NK-92 treated with Interleukin-12 subunit alpha and Interleukin-12 subunit beta, amount 100 ng/mL, for 24 hours (cell line): ENCODE results near the gene GALNT17.
"Not testable (repeated sequence)": the region's sequence is repeated elsewhere in the genome, so short reads cannot be mapped to it uniquely, and the experiment has no call there.

ENCODE experiments used
- DNase-seq: peaks from one replicate; lab custom pipeline; 2025; lab: John Stamatoyannopoulos, UW

Gene GALNT17

DNA sequence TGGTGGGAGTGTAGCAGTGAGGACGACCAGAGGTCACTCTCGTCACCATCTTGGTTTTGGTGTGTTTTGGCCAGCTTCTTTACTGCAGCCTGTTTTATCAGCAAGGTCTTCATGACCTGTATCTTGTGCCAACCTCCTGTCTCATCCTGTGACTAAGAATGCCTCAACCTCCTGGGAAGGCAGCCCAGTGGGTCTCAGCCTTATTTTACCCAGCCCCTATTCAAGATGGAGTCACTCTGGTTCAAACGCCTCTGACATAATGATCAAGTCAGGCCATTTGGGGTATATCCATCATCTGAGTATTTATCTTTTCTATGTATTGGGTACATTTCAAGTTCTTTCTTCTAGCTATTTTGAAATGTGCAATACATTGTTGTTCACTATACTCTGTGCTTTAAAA, 503.9 kb downstream of the GALNT17 start:
- not testable (repeated sequence) for DNase-seq

DNA sequence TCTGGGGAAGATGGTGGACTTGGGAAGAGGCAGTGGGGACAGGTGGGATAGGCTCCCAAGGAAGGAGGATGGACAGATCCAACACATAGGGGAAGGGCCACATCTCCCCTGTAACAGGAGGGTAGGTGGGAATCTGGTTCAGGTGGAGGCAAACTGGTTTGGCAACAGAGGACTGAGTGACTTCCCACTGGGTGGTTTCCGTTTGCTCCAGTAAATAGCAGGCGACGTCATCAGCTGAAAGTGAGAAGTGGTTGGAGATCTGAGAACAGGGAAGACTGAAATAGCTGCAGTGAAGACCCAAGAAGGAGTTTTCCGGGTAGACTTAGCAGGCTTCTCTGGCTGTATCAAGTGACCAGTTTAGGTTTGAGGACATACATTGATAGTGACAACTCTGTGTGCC, 504.4 kb downstream of the GALNT17 start:
- DNase-seq: no peak

DNA sequence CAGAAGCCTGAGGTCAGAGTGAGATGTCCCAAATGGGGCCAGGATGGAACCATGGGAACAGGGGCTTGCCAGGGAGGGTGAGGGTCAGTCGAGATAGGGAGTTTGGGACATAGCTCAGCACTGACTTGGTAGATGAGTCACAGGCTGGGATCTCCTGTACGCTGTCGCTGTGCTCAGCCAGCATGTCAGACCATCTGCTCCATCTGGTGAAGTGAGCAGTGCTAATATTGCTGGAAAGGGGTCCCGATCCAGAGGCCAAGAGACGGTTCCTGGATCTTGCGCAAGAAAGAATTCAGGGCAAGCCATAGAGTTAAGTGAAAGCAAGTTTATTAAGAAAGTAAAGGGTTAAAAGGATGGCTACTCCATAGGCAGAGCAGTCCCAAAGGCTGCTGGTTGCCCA, 505.6 kb downstream of the GALNT17 start:
- no peak for DNase-seq

DNA sequence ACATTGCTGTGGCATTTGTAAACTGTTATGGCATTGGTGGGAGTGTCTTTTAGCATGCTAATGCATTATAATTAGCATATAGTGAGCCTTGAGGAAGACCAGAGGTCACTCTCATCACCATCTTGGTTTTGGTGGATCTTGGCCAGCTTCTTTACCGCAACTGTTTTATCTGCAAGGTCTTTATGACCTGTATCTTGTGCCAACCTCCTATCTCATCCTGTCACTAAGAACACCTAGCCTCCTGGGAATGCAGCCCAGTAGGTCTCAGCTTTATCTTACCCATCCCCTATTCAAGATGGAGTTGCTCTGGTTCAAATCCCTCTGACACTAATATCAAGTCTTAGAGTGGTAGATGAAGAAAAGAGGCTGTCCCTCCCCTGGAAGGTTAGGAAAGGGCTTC, 506.2 kb downstream of the GALNT17 start:
- no peak for DNase-seq

DNA sequence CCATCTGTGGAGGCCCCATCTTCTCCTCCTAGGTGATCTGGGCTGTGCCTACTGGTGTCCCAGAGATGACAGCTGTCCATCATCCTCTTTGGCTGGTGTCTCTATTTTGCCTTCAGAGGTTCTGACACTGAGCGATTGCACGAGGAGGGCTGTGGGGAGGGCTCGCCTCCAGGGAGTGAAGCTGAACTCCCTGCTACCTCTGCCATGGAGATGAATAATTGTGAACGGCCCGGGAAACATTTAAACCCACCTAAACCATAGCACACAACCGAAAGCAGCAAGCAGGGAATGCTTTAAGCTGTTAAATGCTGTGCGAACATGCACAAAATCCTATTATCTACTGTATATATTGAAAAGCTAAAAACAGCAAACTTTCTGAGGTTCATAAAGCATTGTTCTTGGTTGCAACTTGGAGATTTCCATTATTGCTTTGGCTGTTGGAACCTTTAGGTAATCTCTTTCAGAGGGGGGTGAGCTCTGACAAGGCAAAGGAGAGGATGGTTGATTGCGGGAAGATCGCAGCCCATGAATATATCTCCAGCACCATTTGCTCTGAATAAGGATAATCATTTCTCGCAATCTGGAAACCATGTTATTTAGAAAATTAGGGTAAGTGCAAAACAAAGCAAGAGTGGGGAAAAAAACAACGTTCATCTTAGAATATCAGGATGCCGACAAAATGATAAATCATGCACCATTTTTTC, 507.6 kb downstream of the GALNT17 start:
- DNase-seq: no peak

DNA sequence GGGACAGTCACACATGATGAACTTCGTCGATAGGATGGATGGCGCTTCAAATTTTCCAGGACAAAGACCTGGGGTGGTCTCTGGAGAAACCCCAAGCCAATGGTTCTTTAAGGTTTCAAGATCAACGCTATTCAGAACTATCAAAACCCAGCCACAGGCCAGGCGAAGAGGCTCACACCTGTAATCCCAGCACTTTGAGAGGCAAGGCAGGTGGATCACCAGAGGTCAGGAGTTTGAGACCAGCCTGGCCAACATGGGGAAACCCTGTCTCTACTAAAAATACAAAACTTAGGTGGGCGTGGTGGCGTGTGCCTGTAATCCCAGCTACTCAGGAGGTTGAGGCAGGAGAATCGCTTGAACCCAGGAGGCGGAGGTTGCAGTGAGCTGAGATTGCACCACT, 511.1 kb downstream of the GALNT17 start:
- DNase-seq: not testable (repeated sequence)

DNA sequence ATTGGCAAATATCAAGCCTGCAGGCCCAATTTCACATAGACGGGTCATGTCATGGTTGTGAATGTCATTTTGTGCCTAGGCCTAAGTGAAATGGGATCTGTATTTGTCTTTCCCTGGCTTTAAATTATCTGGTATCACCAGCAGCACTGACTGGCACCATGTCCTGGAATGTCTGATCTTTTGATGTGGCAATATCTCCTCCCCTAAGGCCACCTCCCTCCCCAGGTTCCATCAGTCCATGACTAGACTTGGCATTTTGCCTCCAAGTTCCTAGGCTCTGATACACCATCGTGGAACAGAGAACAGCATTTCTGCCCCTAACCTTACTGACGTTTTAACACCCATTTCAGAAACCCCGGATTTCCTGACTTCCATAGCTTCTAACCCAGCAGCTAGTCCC, 513.9 kb downstream of the GALNT17 start:
- no peak for DNase-seq

DNA sequence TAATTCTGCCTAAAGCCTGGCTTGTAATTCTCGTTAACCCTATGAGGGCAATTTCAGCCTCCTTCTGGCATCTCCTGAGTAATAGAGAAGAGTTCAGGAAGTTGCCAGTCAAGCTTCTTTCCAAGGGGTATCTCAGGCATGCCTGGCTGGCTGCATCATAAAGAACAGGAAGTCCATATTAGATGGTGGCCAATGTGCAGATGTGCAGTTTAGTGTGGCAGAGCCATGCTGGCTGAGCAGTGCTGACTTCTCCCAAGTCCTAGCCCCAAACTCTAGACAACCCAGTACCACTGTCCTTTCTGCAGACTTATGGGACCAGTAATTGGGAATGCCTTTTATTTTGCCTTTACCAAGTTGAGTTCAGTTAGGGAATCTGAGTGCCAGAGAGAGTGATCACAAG, 517.9 kb downstream of the GALNT17 start:
- DNase-seq: no peak

DNA sequence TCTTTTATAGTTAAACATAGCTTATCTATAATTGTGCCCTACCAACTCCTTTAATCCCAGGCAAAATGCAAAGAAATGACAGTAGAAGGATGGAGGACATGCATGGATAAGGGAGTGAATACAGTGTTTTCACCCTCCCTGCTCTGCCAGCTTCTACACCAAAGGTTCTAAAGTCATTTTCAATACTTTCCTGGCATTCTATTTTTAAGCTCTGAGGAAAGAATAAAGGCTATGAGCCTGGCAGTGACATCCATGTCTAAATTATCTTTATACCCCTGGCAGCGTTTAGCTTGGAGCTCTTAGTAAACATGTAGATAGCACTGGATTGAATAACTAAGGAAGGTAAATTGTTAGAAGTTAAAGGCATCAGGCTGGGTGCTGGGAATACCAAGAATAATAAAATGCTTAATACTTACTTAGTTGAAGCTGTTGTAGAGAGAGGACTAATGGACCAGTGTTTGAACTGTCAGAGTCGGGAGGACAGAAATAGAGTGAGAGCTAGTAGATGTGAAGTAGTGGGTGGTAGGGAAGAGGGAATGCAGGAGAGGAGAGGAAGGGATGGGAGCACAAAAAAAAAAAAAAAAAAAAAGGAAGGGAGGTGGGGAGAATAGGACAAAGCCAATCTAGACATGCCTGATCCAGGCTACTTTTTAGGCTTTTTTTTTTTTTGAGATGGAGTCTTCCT, 518.9 kb downstream of the GALNT17 start:
- no peak for DNase-seq

DNA sequence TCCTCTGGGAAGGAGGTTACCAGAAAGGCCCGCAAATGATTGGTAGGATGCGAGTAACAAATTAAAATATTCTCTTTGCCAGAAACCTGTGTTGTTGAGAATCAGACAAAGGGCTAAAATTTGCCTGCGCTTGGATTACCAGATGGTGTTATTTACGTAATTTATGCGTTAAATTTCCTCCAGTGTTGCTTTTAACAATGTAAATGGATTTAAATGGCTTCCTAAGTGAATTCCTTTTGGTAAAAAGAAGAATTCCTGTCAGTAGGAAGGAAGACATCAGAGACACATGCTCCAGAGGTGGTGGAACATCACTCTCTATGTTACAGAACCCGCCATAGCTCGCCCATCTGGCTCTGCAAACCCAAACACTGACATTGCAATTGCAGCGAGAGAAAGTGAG, 520.6 kb downstream of the GALNT17 start:
- no peak for DNase-seq

DNA sequence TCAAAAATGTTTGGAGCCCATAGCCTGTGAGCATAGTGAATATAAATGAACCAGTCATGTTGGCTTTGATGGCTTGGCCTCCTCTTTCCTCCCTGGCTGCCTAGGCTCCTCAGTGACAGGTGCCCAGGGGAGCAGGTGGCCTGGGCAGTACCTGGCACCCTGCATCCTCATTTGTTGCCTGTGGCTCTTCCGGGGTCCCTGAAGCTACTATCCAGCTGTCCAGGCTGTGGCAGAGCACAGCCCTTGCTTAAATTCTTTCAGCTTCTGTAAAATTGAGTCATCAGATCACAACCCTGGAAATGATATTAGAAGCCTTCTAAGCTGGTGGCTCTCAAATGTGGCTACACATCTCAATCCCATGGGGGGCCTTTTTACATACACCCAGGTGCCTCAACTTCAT, 525.4 kb downstream of the GALNT17 start:
- DNase-seq: no peak

DNA sequence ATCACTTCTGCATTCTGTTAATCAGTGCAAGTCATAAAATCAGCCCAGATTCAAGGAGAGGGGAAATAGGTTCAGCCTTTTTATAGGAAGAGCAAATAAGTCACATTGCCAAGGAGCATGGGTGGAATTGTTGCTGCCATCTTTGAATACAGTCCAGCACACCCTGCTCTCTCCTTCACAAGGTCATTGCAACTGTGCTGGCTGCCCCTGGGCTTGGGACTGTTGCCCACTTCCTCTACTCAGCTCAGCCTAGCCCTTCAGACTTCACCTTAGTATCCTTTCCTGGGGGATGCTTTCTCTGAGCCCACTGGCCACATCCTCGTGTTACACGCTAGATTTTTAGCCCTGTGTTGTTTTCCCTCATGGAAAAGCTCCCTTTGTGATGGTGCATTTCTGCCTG, 527.7 kb downstream of the GALNT17 start:
- DNase-seq: no peak

DNA sequence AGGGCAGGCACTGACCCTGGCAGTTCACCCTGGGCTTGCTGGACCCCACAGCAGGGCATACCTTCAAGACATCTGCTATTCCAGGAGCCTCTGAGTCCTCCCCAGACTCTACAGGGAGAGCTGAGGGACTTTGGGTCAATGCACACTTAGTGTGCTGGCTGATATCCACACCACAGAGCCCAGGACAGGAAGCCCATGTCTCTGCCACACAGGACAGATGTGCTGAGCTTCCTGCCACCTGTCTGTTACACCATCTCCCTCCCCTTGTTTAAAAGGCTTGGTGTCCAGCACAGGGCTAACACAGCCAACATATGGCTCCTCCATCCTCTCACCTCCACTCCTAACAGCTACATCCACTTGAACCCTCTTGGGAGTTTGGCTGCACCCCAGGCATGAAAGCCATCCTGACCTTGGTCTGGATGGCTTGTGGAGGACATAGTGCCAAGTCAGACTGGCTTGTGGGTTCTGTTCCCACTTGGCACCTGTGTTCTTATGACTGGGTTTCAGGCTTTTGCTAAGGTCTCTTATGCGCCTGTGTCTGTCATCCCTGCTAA, 529.8 kb downstream of the GALNT17 start:
- DNase-seq: no peak

DNA sequence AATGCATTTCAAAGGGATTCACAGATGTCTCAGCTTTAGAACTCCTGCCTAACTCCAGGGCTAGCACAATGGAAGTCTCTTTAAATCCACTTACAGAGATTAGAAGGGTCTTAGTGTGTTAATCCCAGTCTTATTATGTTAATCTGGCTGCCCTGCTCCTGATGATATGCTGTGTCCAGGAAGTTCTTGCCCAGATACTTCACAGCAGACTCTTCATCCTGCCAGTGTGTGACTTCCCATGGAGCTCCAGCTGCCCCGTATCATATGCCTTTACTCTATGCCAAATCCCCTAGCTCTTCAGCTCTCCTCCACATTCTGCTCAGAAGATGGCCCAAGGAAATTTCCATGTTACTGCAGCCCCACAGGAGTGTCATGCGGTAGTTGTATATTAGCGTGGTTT, 533.8 kb downstream of the GALNT17 start:
- no peak for DNase-seq

DNA sequence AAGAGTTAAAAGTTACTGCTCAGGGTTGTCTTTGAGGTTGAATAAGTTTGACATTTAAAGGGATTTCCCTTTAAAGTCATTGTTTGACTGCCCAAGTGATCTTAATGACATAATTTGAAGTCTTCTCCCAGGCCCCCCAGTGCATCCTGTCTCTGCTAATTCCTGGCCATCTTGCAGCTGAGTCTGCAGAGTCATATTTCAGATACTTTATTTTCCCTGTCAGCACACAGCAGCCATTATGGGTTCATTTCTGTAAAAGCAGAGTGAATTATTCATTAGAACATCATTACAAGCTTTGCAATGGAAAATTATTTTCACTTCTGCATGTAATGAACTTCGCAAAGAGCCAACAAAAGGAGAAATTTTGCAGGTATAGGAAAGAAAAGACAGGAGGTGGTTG, 536.6 kb downstream of the GALNT17 start:
- DNase-seq: no peak

DNA sequence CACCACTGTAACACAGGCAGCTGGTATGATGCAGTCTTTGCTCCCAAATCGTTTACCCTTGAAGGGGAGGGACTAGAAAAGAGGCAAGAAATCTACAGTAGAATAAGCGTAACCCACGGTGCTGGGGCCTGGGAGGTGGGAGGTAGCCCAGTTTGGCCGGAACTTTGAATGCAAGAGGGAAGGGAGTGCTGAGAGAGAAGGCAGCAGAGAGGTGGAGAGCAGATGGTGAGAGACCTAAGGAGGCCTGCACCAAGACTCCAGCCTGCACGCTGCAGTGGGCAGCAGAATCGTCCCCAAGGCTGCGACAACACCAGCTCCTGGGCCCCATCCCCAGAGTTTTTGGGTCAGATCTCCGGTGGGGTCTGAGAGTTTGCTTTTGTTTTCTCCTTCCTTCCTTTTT, 547.5 kb downstream of the GALNT17 start:
- no peak for DNase-seq

DNA sequence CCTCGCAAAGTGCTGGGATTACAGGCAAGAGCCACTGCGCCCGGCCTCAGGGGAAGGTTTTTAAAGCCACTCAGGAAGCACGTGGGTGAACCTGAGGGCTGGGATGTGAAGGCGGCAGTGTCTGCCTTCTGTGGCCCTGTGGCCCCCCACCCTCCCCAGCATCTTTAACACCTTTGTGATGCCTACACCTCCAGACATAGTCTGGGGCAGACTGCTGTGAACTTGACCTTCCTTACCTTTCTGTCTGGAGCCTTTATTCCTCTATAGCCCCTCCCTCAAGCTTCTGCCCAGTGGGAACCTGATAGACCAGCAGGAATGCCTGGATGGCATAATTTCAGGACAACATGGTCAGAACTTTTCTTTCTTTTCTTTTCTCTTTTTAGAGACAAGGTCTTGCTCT, 550.2 kb downstream of the GALNT17 start:
- no peak for DNase-seq

DNA sequence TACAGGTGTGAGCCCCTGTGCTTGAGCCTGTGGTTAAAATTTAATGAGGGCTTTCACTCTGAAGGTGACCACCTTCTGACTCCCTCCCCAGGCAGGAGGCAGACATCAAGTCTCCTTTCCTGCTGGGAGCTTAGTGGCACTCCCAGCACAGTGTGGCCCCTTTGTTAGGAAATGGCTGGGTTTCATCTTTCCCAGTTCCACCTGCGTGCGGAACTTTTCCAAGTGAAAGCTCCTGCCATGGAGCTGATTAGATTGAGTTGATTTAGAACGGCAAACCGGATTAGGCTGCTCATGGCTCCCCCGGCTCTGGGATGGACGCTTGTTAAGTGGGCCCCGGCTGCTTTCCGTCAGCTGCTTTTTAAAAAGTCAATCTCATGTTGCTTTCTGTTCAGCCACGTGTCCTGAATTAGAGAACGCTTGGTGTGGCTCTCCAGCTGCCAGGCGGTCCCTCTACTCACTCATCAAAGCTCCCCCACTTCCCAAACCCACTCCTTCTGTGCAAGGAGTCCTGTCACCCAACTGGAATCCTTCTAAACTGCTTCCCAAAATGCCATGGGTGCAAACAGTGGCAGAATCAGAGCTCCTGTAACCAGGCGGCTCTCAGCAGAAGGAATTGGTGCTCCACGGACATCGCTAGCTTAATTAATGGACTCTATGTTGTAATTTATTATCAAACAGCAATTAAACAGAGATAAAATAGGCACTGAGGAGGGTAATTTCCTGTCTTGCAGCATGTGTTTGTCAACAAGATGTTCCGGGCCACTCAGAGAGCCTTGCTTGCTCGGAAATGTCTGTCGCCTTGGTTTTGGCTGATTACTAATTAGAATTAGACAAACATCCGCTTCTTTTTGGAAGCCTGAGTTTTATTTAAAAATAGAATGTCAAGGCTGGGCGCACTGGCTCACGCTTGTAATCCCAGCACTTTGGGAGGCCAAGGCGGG, 551.2 kb downstream of the GALNT17 start:
- DNase-seq: no peak

DNA sequence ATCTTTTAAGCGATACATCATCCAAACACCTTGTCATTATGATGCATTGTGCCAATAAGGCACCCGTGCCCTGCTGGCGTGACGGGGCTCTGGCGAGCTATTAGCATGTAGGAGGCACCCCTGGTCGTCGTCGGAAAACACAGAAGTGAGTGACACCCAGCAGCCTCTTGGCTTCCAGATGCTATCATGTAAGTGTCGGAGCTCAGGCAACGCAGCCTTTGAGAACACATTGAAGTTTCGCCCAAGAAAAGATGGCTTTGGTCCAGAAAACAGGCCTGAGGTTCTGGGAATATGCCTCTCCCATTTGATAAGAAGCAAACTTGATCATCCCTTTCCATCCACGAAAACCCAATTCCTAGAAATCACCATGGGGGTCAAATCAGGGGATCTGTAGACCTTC, 555.3 kb downstream of the GALNT17 start:
- no peak for DNase-seq

DNA sequence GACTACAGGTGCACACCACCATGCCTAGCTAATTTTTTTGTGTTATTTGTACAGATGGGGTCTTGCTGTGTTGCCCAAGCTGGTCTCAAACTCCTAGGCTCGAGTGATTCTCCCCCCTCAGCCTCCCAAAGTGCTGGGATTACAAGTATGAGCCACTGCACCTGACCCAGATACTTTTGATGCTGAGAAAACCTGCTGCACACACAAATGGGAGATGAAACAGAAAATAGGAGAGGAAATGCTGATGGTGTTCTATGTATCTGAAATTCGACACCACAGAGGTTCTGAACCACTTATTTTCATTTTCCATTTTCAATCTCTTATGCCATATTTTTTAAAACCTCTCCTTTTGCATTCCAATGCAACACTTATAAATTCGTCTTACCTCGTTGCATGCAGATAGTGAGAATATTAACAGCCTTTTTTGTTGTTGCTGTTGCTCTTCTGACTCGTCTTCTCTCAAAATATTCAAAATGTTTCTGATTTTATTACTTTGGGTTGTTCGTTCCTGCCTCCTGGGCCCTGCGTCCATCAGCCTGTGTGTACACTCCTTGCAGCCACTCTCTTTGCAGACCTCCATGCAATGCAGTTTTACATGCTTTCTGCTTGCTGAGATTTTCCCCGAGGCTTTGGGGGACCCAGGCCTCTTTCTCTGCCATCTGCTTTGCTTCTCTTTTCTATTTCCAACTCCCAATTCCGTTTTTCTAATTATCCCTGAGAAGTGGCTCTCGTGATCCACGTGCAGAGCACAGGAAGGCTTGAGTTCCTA, 556.1 kb downstream of the GALNT17 start:
- DNase-seq: no peak

DNA sequence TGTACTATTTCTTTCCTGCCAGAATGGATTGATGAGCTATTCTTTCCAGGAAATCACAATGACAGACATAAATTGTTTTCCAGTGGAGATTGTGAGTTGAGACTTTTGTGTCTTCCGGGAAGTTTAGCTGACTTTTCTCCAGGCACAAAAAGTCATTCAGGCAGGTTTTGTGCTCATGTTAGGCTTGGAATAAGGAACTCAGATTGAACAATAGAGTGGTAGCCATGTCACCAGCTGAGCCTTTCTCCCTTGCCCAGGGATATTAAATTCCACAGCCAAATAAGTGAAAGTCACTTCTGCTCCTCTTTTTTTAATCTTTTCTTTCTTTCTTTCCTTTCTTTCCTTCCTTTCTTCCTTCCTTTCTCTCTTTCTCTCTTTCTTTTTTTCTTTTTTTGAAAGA, 559.6 kb downstream of the GALNT17 start:
- DNase-seq: no peak

DNA sequence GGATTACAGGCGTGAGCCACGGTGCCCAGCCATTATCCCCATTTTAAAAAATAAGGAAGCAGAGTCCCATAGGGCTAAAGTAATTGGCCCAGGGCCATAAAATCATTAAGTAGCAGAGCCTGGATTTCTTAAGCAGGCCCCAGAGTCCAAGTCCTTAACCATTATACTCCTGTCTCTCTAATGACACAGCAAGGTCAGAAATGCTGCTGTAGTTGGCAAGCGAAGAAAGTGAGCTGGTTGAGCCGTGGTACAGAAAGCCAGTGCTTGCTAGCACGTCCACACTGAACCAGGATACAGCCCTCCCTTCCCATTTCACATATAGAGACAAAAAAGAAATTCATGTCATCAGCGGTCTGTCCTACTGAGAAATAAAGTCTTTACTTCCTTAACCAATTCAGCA, 562.7 kb downstream of the GALNT17 start:
- DNase-seq: no peak
